ENCODE data around the gene C1orf122. TPM values are rescaled to one million over a fixed set of nuclear protein-coding genes. Genes with fewer than 3 reads are reported as not detected.
A peak's percentile ranks its signal among the peaks of the same experiment; 100 is the strongest.

Gene C1orf122
- polyA plus RNA-seq, 1 of the 3 experiments (the other 2 are of a cell fraction), result 75.3 TPM

DNA sequence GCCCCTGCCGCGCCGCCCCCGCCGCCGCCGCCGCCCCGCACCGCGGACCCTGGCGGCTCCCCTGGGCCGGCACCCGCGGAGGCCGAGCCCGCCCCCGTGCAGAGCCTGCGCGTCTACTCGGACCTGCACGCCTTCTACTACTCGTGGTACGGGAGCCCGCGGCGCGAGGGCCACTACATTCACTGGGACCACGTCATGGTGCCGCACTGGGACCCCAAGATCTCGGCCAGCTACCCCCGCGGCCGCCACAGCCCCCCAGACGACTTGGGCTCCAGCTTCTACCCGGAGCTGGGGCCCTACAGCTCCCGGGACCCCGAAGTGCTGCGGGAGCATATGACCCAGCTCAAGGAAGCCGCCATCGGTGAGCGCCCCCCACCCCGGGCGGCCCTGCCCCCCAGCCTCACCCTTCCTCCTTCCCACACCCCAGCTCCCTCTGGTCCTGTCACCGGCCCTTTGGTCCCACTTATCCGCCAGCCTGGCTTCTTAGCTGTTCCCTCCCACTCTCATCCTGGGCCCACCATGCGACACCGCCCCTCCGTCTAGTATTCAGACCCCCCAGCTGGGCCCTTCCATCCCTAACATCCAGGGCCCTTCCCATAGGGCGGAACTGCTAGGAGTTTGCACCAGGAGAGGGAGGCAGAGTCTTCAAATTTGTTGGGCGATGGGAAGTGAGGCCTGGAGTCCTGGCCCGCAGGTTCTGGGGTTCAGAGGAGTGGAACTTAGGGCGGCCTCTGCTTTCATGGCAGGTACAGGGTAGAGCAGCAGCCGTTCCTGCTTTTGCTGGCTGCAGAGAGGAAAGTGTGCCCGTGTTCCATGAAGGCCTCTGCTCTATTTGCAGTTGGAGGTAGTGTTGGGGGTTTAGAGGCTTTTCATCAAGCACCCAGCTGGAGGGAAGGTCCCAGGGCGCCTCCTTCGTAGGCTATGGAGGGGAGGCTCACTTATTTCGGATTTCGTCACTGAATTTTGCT is 12.9 kb upstream of the C1orf122 start:
- Histone ChIP-seq H3K4me2 (peak overlapping the region; percentile 63), H3K4me3 (ENCODE audit: low read depth in 2 of 2, low read length in 1 of 2) (peak overlapping the region; percentile 23 to 53; a peak in 3 of 4 replicates), H3K9me2 (no peaks in the 10 kb centered on the region), H3K27me3 (ENCODE audit: insufficient read depth) (peaks cover 18% of the 10 kb centered on the region; the same call in 1 of the 2 replicates), H2AFZ (ENCODE audit: low read depth) (no peak overlapping the region), H3K27ac (ENCODE audit: low read depth in 2 of 2, low read length in 1 of 2) (peak overlapping the region in 1 of 2 experiments; percentile 74; a peak in 2 of 4 replicates), H3K9me3 (no peaks in the 10 kb centered on the region), H3K79me2 (ENCODE audit: insufficient read depth) (no peaks in the 10 kb centered on the region), H3K4me1 (ENCODE audit: control insufficient read depth in 1 of 2, insufficient read depth in 2 of 2, low read depth in 1 of 2, low read length in 1 of 2) (peaks cover 0 to 14% of the 10 kb centered on the region in 2 experiments; a peak in 1 of 4 replicates), H3K9ac (no peak overlapping the region), H3K36me3 (replicated peaks in 1 of 2; ENCODE audit: control insufficient read depth in 1 of 2, insufficient read depth in 2 of 2, low read length in 1 of 2) (peaks cover 0 to under 1% of the 10 kb centered on the region in 2 experiments), H4K20me1 (ENCODE audit: insufficient read depth) (no peaks in the 10 kb centered on the region), H3F3A (replicated peaks; ENCODE audit: insufficient read depth) (no peaks in the 10 kb centered on the region)
- DNase-seq, result peak; percentile 76
- TF ChIP-seq, protein P1, sequence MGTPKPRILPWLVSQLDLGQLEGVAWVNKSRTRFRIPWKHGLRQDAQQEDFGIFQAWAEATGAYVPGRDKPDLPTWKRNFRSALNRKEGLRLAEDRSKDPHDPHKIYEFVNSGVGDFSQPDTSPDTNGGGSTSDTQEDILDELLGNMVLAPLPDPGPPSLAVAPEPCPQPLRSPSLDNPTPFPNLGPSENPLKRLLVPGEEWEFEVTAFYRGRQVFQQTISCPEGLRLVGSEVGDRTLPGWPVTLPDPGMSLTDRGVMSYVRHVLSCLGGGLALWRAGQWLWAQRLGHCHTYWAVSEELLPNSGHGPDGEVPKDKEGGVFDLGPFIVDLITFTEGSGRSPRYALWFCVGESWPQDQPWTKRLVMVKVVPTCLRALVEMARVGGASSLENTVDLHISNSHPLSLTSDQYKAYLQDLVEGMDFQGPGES (IDR thresholded peaks at IDR 0.05; ENCODE audit: low read depth, low read length), result no peak
- TF ChIP-seq, protein P2, sequence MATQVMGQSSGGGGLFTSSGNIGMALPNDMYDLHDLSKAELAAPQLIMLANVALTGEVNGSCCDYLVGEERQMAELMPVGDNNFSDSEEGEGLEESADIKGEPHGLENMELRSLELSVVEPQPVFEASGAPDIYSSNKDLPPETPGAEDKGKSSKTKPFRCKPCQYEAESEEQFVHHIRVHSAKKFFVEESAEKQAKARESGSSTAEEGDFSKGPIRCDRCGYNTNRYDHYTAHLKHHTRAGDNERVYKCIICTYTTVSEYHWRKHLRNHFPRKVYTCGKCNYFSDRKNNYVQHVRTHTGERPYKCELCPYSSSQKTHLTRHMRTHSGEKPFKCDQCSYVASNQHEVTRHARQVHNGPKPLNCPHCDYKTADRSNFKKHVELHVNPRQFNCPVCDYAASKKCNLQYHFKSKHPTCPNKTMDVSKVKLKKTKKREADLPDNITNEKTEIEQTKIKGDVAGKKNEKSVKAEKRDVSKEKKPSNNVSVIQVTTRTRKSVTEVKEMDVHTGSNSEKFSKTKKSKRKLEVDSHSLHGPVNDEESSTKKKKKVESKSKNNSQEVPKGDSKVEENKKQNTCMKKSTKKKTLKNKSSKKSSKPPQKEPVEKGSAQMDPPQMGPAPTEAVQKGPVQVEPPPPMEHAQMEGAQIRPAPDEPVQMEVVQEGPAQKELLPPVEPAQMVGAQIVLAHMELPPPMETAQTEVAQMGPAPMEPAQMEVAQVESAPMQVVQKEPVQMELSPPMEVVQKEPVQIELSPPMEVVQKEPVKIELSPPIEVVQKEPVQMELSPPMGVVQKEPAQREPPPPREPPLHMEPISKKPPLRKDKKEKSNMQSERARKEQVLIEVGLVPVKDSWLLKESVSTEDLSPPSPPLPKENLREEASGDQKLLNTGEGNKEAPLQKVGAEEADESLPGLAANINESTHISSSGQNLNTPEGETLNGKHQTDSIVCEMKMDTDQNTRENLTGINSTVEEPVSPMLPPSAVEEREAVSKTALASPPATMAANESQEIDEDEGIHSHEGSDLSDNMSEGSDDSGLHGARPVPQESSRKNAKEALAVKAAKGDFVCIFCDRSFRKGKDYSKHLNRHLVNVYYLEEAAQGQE (IDR thresholded peaks at IDR 0.05; ENCODE audit: low read depth, low read length), result 0 out of 2 replicates have a peak, but pooled peaks have one; percentile 35
- TF ChIP-seq MXI1 (IDR thresholded peaks at IDR 0.05; ENCODE audit: low read depth, low read length), result peak; percentile 14
- TF ChIP-seq ELF1 (IDR thresholded peaks at IDR 0.05), result no peak
- peak; percentile 45 for TF ChIP-seq RAD21 (IDR thresholded peaks at IDR 0.05; ENCODE audit: low read length)
- WGBS (ENCODE audit: low lambda C conversion rate), result 14% methylated on average over 18 of the region's 59 CpGs
- POLR2A ChIA-PET, result interaction anchor here (1.0 to 2.3 kb wide), 5 partner anchors 9 to 65 kb away, joined by 3 to 27 read pairs (median 5); partner anchors contain the start of genes C1orf122, MTF1 and YRDC
- CTCF ChIA-PET, result interaction anchor here (0.6 to 2.0 kb wide), 9 partner anchors 9 to 240 kb away, joined by 3 to 9 read pairs (median 3); partner anchors contain the start of genes C1orf122, EPHA10, SNIP1 and YRDC

DNA sequence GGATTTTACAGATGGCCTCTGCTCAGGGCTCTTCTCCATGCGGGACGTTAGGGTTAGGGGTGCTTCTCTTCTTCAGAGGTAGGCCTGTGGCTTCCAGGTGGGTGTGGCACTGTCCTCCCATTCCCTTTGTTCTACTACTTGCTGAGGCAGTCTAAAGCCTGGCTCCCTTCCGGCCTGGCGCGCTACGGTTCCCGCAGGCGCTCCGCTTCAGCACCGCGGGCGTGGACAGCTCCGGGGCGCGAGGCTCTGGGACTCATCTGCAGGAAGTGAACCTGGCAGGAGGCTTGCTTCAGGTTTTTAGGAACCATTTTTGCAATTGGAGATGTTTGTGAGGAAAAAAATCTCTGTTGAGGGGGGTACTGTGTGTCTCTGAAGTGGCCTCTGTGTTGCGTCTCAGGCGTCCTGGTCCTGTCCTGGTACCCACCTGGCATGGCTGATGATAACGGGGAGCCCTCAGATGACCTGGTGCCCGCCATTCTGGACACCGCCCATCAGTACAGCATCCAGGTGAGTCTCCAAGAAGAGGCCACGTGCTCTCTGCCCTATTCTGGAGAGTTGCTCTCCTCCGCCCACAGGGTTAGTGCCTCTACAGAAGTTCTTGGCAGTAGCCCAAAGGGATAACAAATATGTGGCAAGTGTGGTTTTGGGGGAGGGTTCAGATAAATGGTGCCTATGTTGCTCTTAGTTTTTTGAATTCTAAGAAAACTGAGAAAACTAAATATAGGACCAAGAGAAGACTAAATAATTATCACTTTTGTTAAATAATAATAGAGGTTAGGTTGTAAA is 12.1 kb upstream of the C1orf122 start:
- no peak overlapping the region for H2AFZ ChIP-seq (ENCODE audit: low read depth)
- POLR2A ChIA-PET, result interaction anchor here (1.1 to 2.3 kb wide), 2 partner anchors 12 to 30 kb away, joined by 5 to 27 read pairs; partner anchors contain the start of genes C1orf122 and YRDC
- TF ChIP-seq FOSL2 (IDR thresholded peaks at IDR 0.05; ENCODE audit: borderline replicate concordance, low read depth), result no peak
- TF ChIP-seq SIN3A (IDR thresholded peaks at IDR 0.05; ENCODE audit: borderline replicate concordance, low read depth, low read length), result 0 out of 2 replicates have a peak, but pooled peaks have one; percentile 48
- TF ChIP-seq, protein P3, sequence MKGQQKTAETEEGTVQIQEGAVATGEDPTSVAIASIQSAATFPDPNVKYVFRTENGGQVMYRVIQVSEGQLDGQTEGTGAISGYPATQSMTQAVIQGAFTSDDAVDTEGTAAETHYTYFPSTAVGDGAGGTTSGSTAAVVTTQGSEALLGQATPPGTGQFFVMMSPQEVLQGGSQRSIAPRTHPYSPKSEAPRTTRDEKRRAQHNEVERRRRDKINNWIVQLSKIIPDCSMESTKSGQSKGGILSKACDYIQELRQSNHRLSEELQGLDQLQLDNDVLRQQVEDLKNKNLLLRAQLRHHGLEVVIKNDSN (IDR thresholded peaks at IDR 0.05; ENCODE audit: borderline replicate concordance, low read depth), result no peak
- TF ChIP-seq RXRA (IDR thresholded peaks at IDR 0.05; ENCODE audit: borderline replicate concordance, low read depth), result no peak
- TF ChIP-seq, protein P1 (IDR thresholded peaks at IDR 0.05; ENCODE audit: low read depth, low read length), result no peak
- no peak for TF ChIP-seq SMC3 (IDR thresholded peaks at IDR 0.05; ENCODE audit: low read depth, low read length)
- no peak for TF ChIP-seq CHD2 (IDR thresholded peaks at IDR 0.05; ENCODE audit: low read length, partially characterized antibody)
- TF ChIP-seq, protein P4, sequence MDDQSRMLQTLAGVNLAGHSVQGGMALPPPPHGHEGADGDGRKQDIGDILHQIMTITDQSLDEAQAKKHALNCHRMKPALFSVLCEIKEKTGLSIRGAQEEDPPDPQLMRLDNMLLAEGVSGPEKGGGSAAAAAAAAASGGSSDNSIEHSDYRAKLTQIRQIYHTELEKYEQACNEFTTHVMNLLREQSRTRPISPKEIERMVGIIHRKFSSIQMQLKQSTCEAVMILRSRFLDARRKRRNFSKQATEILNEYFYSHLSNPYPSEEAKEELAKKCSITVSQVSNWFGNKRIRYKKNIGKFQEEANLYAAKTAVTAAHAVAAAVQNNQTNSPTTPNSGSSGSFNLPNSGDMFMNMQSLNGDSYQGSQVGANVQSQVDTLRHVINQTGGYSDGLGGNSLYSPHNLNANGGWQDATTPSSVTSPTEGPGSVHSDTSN (IDR thresholded peaks at IDR 0.05), result no peak
- TF ChIP-seq RCOR1 (IDR thresholded peaks at IDR 0.05; ENCODE audit: low read length), result no peak

More for the DNA sequence above, 12.1 kb upstream of the C1orf122 start:
- no peak overlapping the region for H3K9ac ChIP-seq
- no peak overlapping the region for H3K4me2 ChIP-seq
- H4K20me1 ChIP-seq (ENCODE audit: insufficient read depth), result no peaks in the 10 kb centered on the region
- no peaks in the 10 kb centered on the region for H3F3A ChIP-seq (replicated peaks; ENCODE audit: insufficient read depth)
- peak overlapping the region in 1 of 2 experiments; percentile 74; a peak in 2 of 4 replicates for H3K27ac ChIP-seq (ENCODE audit: low read depth in 2 of 2, low read length in 1 of 2)
- CTCF ChIA-PET, result interaction anchor here (0.6 to 2.0 kb wide), 7 partner anchors 8 to 241 kb away, joined by 3 to 9 read pairs (median 3); partner anchors contain the start of genes C1orf122, EPHA10, SNIP1 and YRDC
- H3K9me2 ChIP-seq, result no peaks in the 10 kb centered on the region
- DNase-seq, result peak; percentile 67
- peaks cover 0 to 14% of the 10 kb centered on the region in 2 experiments; a peak in 1 of 4 replicates for H3K4me1 ChIP-seq (ENCODE audit: control insufficient read depth in 1 of 2, insufficient read depth in 2 of 2, low read depth in 1 of 2, low read length in 1 of 2)
- H3K27me3 ChIP-seq (ENCODE audit: insufficient read depth), result peaks cover 14% of the 10 kb centered on the region; the same call in 1 of the 2 replicates
- H3K36me3 ChIP-seq (replicated peaks in 1 of 2; ENCODE audit: control insufficient read depth in 1 of 2, insufficient read depth in 2 of 2, low read length in 1 of 2), result peaks cover 0 to 2% of the 10 kb centered on the region in 2 experiments
- no peaks in the 10 kb centered on the region for H3K9me3 ChIP-seq
- no peaks in the 10 kb centered on the region for H3K79me2 ChIP-seq (ENCODE audit: insufficient read depth)
- 48% methylated on average over 13 of the region's 22 CpGs for WGBS (ENCODE audit: low lambda C conversion rate)
- H3K4me3 ChIP-seq (ENCODE audit: low read depth in 2 of 2, low read length in 1 of 2), result peak overlapping the region; percentile 23 to 53; a peak in 3 of 4 replicates
